Activated naive CD4-positive, alpha-beta T cell treated with anti-CD3 and anti-CD28 coated beads, Interleukin-2, amount 10 ng/mL, durations not matched to agents 7 days and 5 days (primary cell): ENCODE measurements around the gene SPECC1.
"Not testable (repeated sequence)": the region's sequence is repeated elsewhere in the genome, so short reads cannot be mapped to it uniquely, and the experiment has no call there.

ENCODE experiments used
- CTCF ChIA-PET: fragments of 350-600 bp; sonication (Branson Sonifier 250); formaldehyde crosslinking; loops from one replicate; lab custom pipeline; 2021; ENCODE audit warnings: antibody characterized with exemption; lab: Charles Lee
- DNase-seq: peaks from one replicate; pipeline ENCODE4 v3.0.0-alpha.2; 2020
- H3K27ac Mint-ChIP-seq: one replicate; pipeline ENCODE4 v1.8.0; 2021; ENCODE audit warnings: mild to moderate bottlenecking, moderate library complexity, mixed read lengths
- H3K27me3 Mint-ChIP-seq: one replicate; pipeline ENCODE4 v1.8.0; 2021; ENCODE audit warnings: mild to moderate bottlenecking, mixed read lengths
- H3K36me3 Mint-ChIP-seq: one replicate; pipeline ENCODE4 v1.8.0; 2021; ENCODE audit warnings: mixed read lengths
- H3K4me1 Mint-ChIP-seq: one replicate; pipeline ENCODE4 v1.8.0; 2021; ENCODE audit warnings: mixed read lengths
- H3K4me3 Mint-ChIP-seq: one replicate; pipeline ENCODE4 v1.8.0; 2021; ENCODE audit warnings: mild to moderate bottlenecking, moderate library complexity, mixed read lengths
- H3K9me3 Mint-ChIP-seq: one replicate; pipeline ENCODE4 v1.8.0; 2021; ENCODE audit warnings: mixed read lengths

Gene SPECC1

GRCh38 chr17:19991252-19991885 is 17.8 kb upstream of the SPECC1 start:
- Mint-ChIP-seq H3K27me3 (peaks cover 37% of the 10 kb centered on the region), H3K4me3 (no peak overlapping the region), H3K4me1 (peaks cover 2% of the 10 kb centered on the region), H3K36me3 (no peaks in the 10 kb centered on the region), H3K27ac (peak overlapping the region; percentile 62), H3K9me3 (no peaks in the 10 kb centered on the region)
- DNase-seq = no peak
- CTCF ChIA-PET = interaction anchor here (1.7 to 3.9 kb wide), 4 partner anchors 9 to 130 kb away, joined by 4 to 31 read pairs (median 14); no protein-coding TSS in a partner anchor

- Mint-ChIP-seq H3K27ac (no peak overlapping the region), H3K4me3 (no peak overlapping the region), H3K9me3 (no peaks in the 10 kb centered on the region), H3K36me3 (no peaks in the 10 kb centered on the region), H3K4me1 (peaks cover 7% of the 10 kb centered on the region), H3K27me3 (peaks cover 47% of the 10 kb centered on the region)
- CTCF ChIA-PET = interaction anchor here (0.7 to 3.9 kb wide), 16 partner anchors 8 to 312 kb away, joined by 3 to 31 read pairs (median 4); partner anchors contain the start of gene SPECC1
- peak; percentile 80 for DNase-seq
Measured at GRCh38 chr17:19992803-19993713, 16.1 kb upstream of the SPECC1 start.

GRCh38 chr17:19996086-19996485 is 13.1 kb upstream of the SPECC1 start:
- Mint-ChIP-seq H3K9me3 (no peaks in the 10 kb centered on the region), H3K27me3 (peaks cover 48% of the 10 kb centered on the region), H3K4me3 (no peak overlapping the region), H3K27ac (no peak overlapping the region), H3K4me1 (peaks cover 7% of the 10 kb centered on the region), H3K36me3 (no peaks in the 10 kb centered on the region)
- CTCF ChIA-PET = interaction anchor here (0.6 to 1.7 kb wide), 3 partner anchors 227 to 715 kb away, joined by 3 to 6 read pairs (median 3); no protein-coding TSS in a partner anchor
- DNase-seq = no peak

GRCh38 chr17:19996502-19996901 is 12.7 kb upstream of the SPECC1 start:
- Mint-ChIP-seq H3K9me3 (no peaks in the 10 kb centered on the region), H3K4me3 (no peak overlapping the region), H3K4me1 (peaks cover 7% of the 10 kb centered on the region), H3K27me3 (peaks cover 44% of the 10 kb centered on the region), H3K27ac (no peak overlapping the region), H3K36me3 (no peaks in the 10 kb centered on the region)
- CTCF ChIA-PET = interaction anchor here (0.6 to 1.7 kb wide), 3 partner anchors 227 to 715 kb away, joined by 3 to 6 read pairs (median 3); no protein-coding TSS in a partner anchor
- no peak for DNase-seq

GRCh38 chr17:20008242-20009051 is 712 bp upstream of the SPECC1 start:
- H3K4me1 Mint-ChIP-seq = peaks cover 17% of the 10 kb centered on the region
- H3K27ac Mint-ChIP-seq = no peak overlapping the region
- peak; percentile 45 for DNase-seq
- CTCF ChIA-PET = interaction anchor here (1.2 to 2.9 kb wide), 5 partner anchors 12 to 218 kb away, joined by 3 to 14 read pairs (median 4); partner anchors contain the start of gene AKAP10
- no peaks in the 10 kb centered on the region for H3K36me3 Mint-ChIP-seq
- peaks cover 65% of the 10 kb centered on the region for H3K27me3 Mint-ChIP-seq
- H3K4me3 Mint-ChIP-seq = peak overlapping the region; percentile 77
- H3K9me3 Mint-ChIP-seq = no peaks in the 10 kb centered on the region

DNA sequence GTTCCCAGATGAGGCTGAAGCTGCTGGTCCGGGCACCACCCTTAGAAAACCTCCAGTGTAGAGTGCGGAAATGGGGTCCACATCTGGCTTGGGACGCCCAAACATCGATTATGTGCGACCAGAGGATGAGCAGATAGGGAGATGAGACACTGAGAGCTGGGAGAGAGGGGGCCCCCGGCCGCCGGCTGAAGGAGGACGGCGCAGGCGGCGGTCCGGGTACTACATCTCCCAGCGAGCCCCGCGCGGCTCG is 182 bp upstream of the SPECC1 start:
- no peaks in the 10 kb centered on the region for H3K9me3 Mint-ChIP-seq
- no peak overlapping the region for H3K27ac Mint-ChIP-seq
- CTCF ChIA-PET = interaction anchor here (1.2 to 2.9 kb wide), 5 partner anchors 11 to 218 kb away, joined by 3 to 14 read pairs (median 4); partner anchors contain the start of gene AKAP10
- DNase-seq = no peak
- H3K4me3 Mint-ChIP-seq = peak overlapping the region; percentile 77
- peaks cover 17% of the 10 kb centered on the region for H3K4me1 Mint-ChIP-seq
- no peaks in the 10 kb centered on the region for H3K36me3 Mint-ChIP-seq
- H3K27me3 Mint-ChIP-seq = peaks cover 67% of the 10 kb centered on the region

- H3K4me3 Mint-ChIP-seq = peak overlapping the region; percentile 68
- peaks cover 67% of the 10 kb centered on the region for H3K27me3 Mint-ChIP-seq
- H3K9me3 Mint-ChIP-seq = no peaks in the 10 kb centered on the region
- peaks cover 17% of the 10 kb centered on the region for H3K4me1 Mint-ChIP-seq
- no peak overlapping the region for H3K27ac Mint-ChIP-seq
- H3K36me3 Mint-ChIP-seq = no peaks in the 10 kb centered on the region
- CTCF ChIA-PET = interaction anchor here (0.8 to 2.9 kb wide), 5 partner anchors 15 to 217 kb away, joined by 3 to 14 read pairs (median 3); no protein-coding TSS in a partner anchor
- no peak for DNase-seq
Measured at GRCh38 chr17:20010099-20010863, 1.1 kb downstream of the SPECC1 start.

- peak overlapping the region; percentile 68 for H3K4me3 Mint-ChIP-seq
- no peaks in the 10 kb centered on the region for H3K36me3 Mint-ChIP-seq
- no peak for DNase-seq
- no peak overlapping the region for H3K27ac Mint-ChIP-seq
- peaks cover 65% of the 10 kb centered on the region for H3K27me3 Mint-ChIP-seq
- no peaks in the 10 kb centered on the region for H3K9me3 Mint-ChIP-seq
- peaks cover 17% of the 10 kb centered on the region for H3K4me1 Mint-ChIP-seq
- CTCF ChIA-PET = interaction anchor here (1.7 to 2.9 kb wide), 2 partner anchors 18 to 106 kb away, joined by 4 to 14 read pairs; no protein-coding TSS in a partner anchor
Measured at GRCh38 chr17:20010936-20011335, 1.8 kb downstream of the SPECC1 start.

DNA sequence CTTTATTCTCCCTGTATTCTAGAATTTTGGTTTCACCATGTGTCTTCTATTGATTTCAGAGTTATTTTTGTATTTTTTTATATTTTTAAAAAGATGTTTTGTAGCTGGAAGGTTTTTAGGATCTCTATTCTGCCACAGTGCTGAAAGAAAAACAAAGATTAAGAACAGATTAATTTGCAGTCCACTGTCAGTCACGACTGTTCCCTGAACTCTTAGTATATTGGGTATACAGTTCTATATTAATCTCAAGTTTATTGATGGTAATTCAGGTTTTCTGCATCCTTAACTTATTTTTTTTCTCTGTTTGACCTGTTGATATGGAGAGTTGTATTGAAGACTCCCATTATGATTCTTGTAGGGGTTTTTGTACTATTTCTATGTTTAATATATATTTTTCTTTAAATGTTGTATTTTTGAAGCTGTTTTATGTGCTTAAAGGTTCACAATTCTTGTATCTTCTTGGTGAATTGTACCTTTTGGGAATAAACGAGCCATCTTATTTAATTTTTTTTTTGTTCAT is 2.9 kb downstream of the SPECC1 start:
- H3K4me3 Mint-ChIP-seq = no peak overlapping the region
- no peak for DNase-seq
- no peak overlapping the region for H3K27ac Mint-ChIP-seq
- peaks cover 17% of the 10 kb centered on the region for H3K4me1 Mint-ChIP-seq
- H3K27me3 Mint-ChIP-seq = peaks cover 61% of the 10 kb centered on the region
- CTCF ChIA-PET = interaction anchor here (1.1 to 1.2 kb wide), 2 partner anchors 108 to 115 kb away, joined by 3 read pairs; no protein-coding TSS in a partner anchor
- H3K9me3 Mint-ChIP-seq = no peaks in the 10 kb centered on the region
- no peaks in the 10 kb centered on the region for H3K36me3 Mint-ChIP-seq

DNA sequence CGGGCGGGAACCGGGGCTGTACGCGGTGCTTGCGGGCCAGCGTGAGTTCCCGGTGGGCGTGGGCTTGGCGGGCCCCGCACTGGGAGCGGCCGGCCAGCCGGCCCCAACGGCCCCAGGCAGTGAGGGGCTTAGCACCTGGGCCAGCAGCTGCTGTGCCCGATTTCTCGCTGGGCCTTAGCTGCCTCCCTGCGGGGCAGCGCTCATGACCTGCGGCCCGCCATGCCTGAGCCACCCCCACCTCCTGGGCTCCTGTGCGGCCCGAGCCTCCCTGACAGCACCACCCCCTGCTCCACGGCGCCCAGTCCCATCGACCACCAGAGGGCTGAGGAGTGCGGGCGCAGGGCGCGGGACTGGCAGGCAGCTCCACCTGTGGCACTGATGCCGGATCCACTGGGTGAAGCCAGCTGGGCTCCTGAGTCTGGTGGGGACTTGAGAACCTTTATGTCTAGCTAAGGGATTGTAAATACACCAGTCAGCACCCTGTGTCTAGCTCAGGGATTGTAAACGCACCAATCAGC is 7.4 kb downstream of the SPECC1 start:
- H3K4me1 Mint-ChIP-seq, H3K4me3 Mint-ChIP-seq, H3K9me3 Mint-ChIP-seq, H3K27ac Mint-ChIP-seq, H3K36me3 Mint-ChIP-seq, CTCF ChIA-PET, DNase-seq: not testable (repeated sequence)
- H3K27me3 Mint-ChIP-seq = peaks cover 33% of the 10 kb centered on the region

DNA sequence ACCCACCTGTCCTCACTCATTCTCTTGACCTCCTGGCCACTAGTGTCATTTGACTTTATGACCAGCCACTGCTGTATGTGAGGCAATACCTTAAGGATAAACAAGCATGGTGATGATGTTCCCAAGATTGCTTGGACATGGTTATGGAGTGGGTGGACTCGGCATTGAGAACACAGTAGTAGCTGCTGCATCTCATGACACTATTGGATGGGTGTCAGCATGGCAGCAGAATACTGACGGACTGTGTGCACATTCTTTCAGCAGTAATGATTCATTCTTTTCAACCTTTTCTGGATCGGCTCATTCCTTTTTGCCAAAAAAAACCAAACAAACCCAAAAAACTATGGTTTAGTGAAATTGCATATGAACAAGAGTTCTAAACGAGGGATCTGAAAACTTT is 13.5 kb downstream of the SPECC1 start:
- H3K27me3 Mint-ChIP-seq = peaks cover 15% of the 10 kb centered on the region
- CTCF ChIA-PET = no interaction called here
- no peak overlapping the region for H3K4me3 Mint-ChIP-seq
- H3K27ac Mint-ChIP-seq = no peak overlapping the region
- H3K9me3 Mint-ChIP-seq = no peaks in the 10 kb centered on the region
- no peaks in the 10 kb centered on the region for H3K36me3 Mint-ChIP-seq
- no peak for DNase-seq
- H3K4me1 Mint-ChIP-seq = no peaks in the 10 kb centered on the region

DNA sequence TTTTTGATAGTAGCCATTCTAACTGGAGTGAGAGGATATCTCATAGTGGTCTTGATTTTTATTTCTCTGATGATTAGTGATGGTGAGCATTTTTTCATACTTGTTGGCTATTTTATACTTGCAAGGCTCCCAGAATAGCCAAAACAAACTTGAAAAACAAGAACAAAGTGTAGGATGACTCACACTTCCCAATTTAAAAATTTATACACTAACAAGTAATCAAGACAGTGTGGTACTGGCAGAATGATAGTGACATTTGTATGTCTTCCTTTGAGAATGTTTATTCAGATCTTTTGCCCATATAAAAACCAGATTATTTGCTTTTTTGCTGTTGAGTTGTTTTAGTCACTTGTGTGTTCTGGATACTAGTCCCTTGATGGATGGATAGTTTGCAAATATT is 17.8 kb downstream of the SPECC1 start:
- H3K27ac Mint-ChIP-seq = no peak overlapping the region

DNA sequence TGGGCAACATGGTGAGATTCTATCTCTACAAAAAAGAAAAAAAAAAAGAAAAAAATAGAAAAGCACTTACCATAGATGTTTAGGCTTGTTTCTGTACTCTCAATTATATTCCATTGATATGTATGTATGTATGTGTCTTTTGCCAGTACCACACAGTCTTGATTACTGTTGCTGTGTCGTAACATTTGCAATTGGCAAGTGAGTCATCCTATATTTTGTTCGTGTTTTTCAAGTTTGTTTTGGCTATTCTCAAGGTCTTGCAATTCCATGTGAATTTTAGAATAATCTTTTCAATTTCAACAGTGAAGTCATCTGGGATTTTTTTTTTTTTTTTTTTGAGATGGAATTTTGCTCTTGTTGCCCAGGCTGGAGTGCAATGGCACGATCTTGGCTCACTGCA is 19.3 kb downstream of the SPECC1 start:
- Mint-ChIP-seq H3K9me3 (no peaks in the 10 kb centered on the region), H3K27me3 (peaks cover 21% of the 10 kb centered on the region), H3K36me3 (no peaks in the 10 kb centered on the region), H3K4me3 (no peak overlapping the region), H3K4me1 (peaks cover 3% of the 10 kb centered on the region), H3K27ac (no peak overlapping the region)
- DNase-seq = no peak
- CTCF ChIA-PET = no interaction called here

More for the DNA sequence above, 17.8 kb downstream of the SPECC1 start:
- no peaks in the 10 kb centered on the region for H3K36me3 Mint-ChIP-seq
- no peaks in the 10 kb centered on the region for H3K9me3 Mint-ChIP-seq
- no peaks in the 10 kb centered on the region for H3K4me1 Mint-ChIP-seq
- DNase-seq = no peak
- no peak overlapping the region for H3K4me3 Mint-ChIP-seq
- CTCF ChIA-PET = no interaction called here
- peaks cover 21% of the 10 kb centered on the region for H3K27me3 Mint-ChIP-seq
